A549 (cell line): ENCODE data around the gene PGM2. TPM values are rescaled to one million over a fixed set of nuclear protein-coding genes. Genes with fewer than 3 reads are reported as not detected.

Experiments
- ATAC-seq, 2 experiments: fragments of 200-7000 bp in 1 of 2; fragments of >200 bp in 1 of 2; cut with Nextera tagmentation in 1 of 2; cut with Tn5 transposase in 1 of 2; 3 replicates each; pipeline versions ENCODE4 v1.8.0 to v1.9.1; 2018 to 2020; ENCODE audit warnings: mild to moderate bottlenecking in 1 of 2, moderate library complexity in 1 of 2
- CTCF ChIA-PET: fragments of 300-600 bp; sonication (Branson Sonifier 250); formaldehyde crosslinking; extraction: SDS; loops from one replicate; lab custom pipeline; 2021; ENCODE audit warnings: antibody characterized with exemption, inconsistent platforms; lab: Yijun Ruan, JAX
- POLR2A ChIA-PET: fragments of 350-600 bp; formaldehyde crosslinking; extraction: SDS; loops from one replicate; lab custom pipeline; 2021; ENCODE audit warnings: antibody characterized with exemption, inconsistent platforms; lab: Yijun Ruan, JAX
- DNase-seq, 2 experiments: peaks; one replicate each; pipeline versions ENCODE4 v3.0.0 to v3.0.0-alpha.2; 2011 to 2016; ENCODE audit warnings: low read depth in 1 of 2, low spot score in 1 of 2
- FAIRE-seq: peaks from 2 replicates; lab custom pipeline; 2011; peaks lifted over from hg19 to GRCh38; lab: Jason Lieb, UNC
- H3K27ac ChIP-seq, 2 experiments: fragments of >200 bp; sonication (Bioruptor Twin); formaldehyde crosslinking; 3 replicates each; pipeline ENCODE4 v1.5.1; 2016 to 2017
- H3K4me1 ChIP-seq: fragments of >200 bp; sonication (Bioruptor Twin); formaldehyde crosslinking; 3 replicates; pipeline ENCODE4 v1.6.1; 2016
- H3K4me2 ChIP-seq: fragments of >200 bp; sonication (Bioruptor Twin); formaldehyde crosslinking; 3 replicates; pipeline ENCODE4 v1.6.1; 2016
- H3K4me3 ChIP-seq: fragments of >200 bp; sonication (Bioruptor Twin); formaldehyde crosslinking; 3 replicates; pipeline ENCODE4 v1.5.1; 2016
- H3K9me3 ChIP-seq: fragments of >200 bp; sonication (Bioruptor Twin); formaldehyde crosslinking; 3 replicates; pipeline ENCODE4 v1.6.1; 2016
- BCL3 ChIP-seq: fragments of >200 bp; sonication (Bioruptor Twin); formaldehyde crosslinking; IDR thresholded peaks from 3 replicates; pipeline ENCODE4 v1.6.1; 2016
- BHLHE40 ChIP-seq: IDR thresholded peaks from 2 replicates; pipeline ENCODE4 v1.6.1; 2012; ENCODE audit warnings: low read depth, low read length, inconsistent platforms
- CBX2 ChIP-seq: fragments of 200-600 bp; sonication (generic); IDR thresholded peaks from 2 replicates; pipeline ENCODE4 v1.6.1; 2016; ENCODE audit warnings: low read depth, mild to moderate bottlenecking, borderline replicate concordance
- CEBPB ChIP-seq, 2 experiments: fragments of >200 bp in 1 of 2; sonication (Bioruptor Twin) in 1 of 2; formaldehyde crosslinking in 1 of 2; IDR thresholded peaks; 2 replicates each; pipeline ENCODE4 v1.6.1; 2012 to 2016
- CHD4 ChIP-seq: fragments of 200-600 bp; sonication (generic); IDR thresholded peaks from 2 replicates; pipeline ENCODE4 v1.6.1; 2016; ENCODE audit warnings: antibody characterized with exemption, mild to moderate bottlenecking, borderline replicate concordance
- EHF ChIP-seq: fragments of 250-450 bp; sonication (Bioruptor Pico); IDR thresholded peaks from 2 replicates; pipeline ENCODE4 v1.5.0; 2020; ENCODE audit warnings: mild to moderate bottlenecking
- EHMT2 ChIP-seq: fragments of 200-600 bp; sonication (generic); IDR thresholded peaks from 2 replicates; pipeline ENCODE4 v1.6.1; 2016; ENCODE audit warnings: antibody characterized with exemption, low read depth, mild to moderate bottlenecking, moderate library complexity
- GATA3 ChIP-seq: IDR thresholded peaks from 2 replicates; pipeline ENCODE4 v1.6.1; 2012; ENCODE audit warnings: borderline replicate concordance
- HDAC2 ChIP-seq: fragments of 200-600 bp; sonication (generic); IDR thresholded peaks from 2 replicates; pipeline ENCODE4 v1.6.1; 2016
- HES2 ChIP-seq: fragments of >200 bp; sonication (Bioruptor Twin); formaldehyde crosslinking; IDR thresholded peaks from 2 replicates; pipeline ENCODE4 v1.6.1; 2016
- HOXA7 ChIP-seq: fragments of 250-450 bp; sonication (Bioruptor Pico); IDR thresholded peaks from 2 replicates; pipeline ENCODE4 v1.5.0; 2020; ENCODE audit warnings: mild to moderate bottlenecking, moderate library complexity
- JUN ChIP-seq, 2 experiments: fragments of >200 bp; sonication (Bioruptor Twin); formaldehyde crosslinking; IDR thresholded peaks; 2 replicates in 1 of 2; 3 replicates in 1 of 2; pipeline ENCODE4 v1.6.1; 2016 to 2017
- JUNB ChIP-seq: fragments of >200 bp; sonication (Bioruptor Twin); formaldehyde crosslinking; IDR thresholded peaks from 2 replicates; pipeline ENCODE4 v1.6.1; 2016
- KDM5A ChIP-seq: fragments of 200-600 bp; sonication (generic); IDR thresholded peaks from 2 replicates; pipeline ENCODE4 v1.6.1; 2016; ENCODE audit warnings: antibody characterized with exemption, mild to moderate bottlenecking
- MAFK ChIP-seq: fragments of 450-650 bp; IDR thresholded peaks from 2 replicates; pipeline ENCODE4 v1.6.1; 2014; ENCODE audit not compliant: partially characterized antibody
- MAZ ChIP-seq: fragments of 150-350 bp; IDR thresholded peaks from 2 replicates; pipeline ENCODE4 v1.6.1; 2014; ENCODE audit warnings: antibody characterized with exemption, low read depth, low read length, borderline replicate concordance
- MYC ChIP-seq: IDR thresholded peaks from 2 replicates; pipeline ENCODE4 v1.6.1; 2012; ENCODE audit warnings: mild to moderate bottlenecking, inconsistent platforms, low read length, improper control_type of control experiment, borderline replicate concordance
- NR3C1 ChIP-seq: fragments of >200 bp; sonication (Bioruptor Twin); formaldehyde crosslinking; IDR thresholded peaks from 3 replicates; pipeline ENCODE4 v1.6.1; 2017
- POLR2A ChIP-seq: IDR thresholded peaks from 2 replicates; pipeline ENCODE4 v1.6.1; 2012; ENCODE audit warnings: mild to moderate bottlenecking, low read length
- RAD21 ChIP-seq, 2 experiments: fragments of >200 bp in 1 of 2; sonication (Bioruptor Twin) in 1 of 2; formaldehyde crosslinking in 1 of 2; IDR thresholded peaks in 1 of 2; conservative IDR thresholded peaks in 1 of 2; 2 replicates in 1 of 2; 3 replicates in 1 of 2; pipeline ENCODE4 v1.6.1; 2012 to 2018; ENCODE audit warnings: inconsistent platforms in 1 of 2
- RCOR1 ChIP-seq: fragments of 150-350 bp; IDR thresholded peaks from 2 replicates; pipeline ENCODE4 v1.6.1; 2014; ENCODE audit warnings: antibody characterized with exemption, low read length, low read depth
- SMC3 ChIP-seq: fragments of >200 bp; sonication (Bioruptor Twin); formaldehyde crosslinking; IDR thresholded peaks from 3 replicates; pipeline ENCODE4 v1.6.1; 2018; ENCODE audit warnings: inconsistent platforms
- SREBF2 ChIP-seq: fragments of 450-650 bp; IDR thresholded peaks from 2 replicates; pipeline ENCODE4 v1.6.1; 2014; ENCODE audit warnings: mild to moderate bottlenecking, moderate library complexity
- ZC3H11A ChIP-seq: fragments of 450-650 bp; IDR thresholded peaks from 2 replicates; pipeline ENCODE4 v1.6.1; 2014; ENCODE audit warnings: antibody characterized with exemption, mild to moderate bottlenecking
- ZFP36 ChIP-seq: fragments of 450-650 bp; IDR thresholded peaks from 2 replicates; pipeline ENCODE4 v1.6.1; 2014; ENCODE audit warnings: borderline replicate concordance; ENCODE audit not compliant: partially characterized antibody
- ZNF302 ChIP-seq: fragments of 250-450 bp; sonication (Bioruptor Pico); IDR thresholded peaks from 2 replicates; pipeline ENCODE4 v1.9.0; 2021; ENCODE audit warnings: inconsistent platforms, mild to moderate bottlenecking, moderate library complexity
- WGBS: methylation state at CpG from one replicate; pipeline ENCODE4 v1.1.6; 2017; ENCODE audit errors: missing lambda C conversion rate; 5-methylcytosine and 5-hydroxymethylcytosine counted together
- polyA plus RNA-seq, 4 experiments: library from polyadenylated mRNA; depleted of rRNA in 3 of 4; stranded (reverse); fragments of >200 nt; fragmentation: RNase III in 1 of 4; extraction: RNeasy Plus Mini Kit Qiagen cat#74134 plus additional on column Dnase treatment in 1 of 4; gene quantifications; 2 replicates in 3 of 4; 3 replicates in 1 of 4; pipeline ENCODE4 v1.2.3, GENCODE V29; 2011 to 2017
- TF ChIP-seq, protein P1 (sequence below): fragments of 200-600 bp; sonication (generic); IDR thresholded peaks from 2 replicates; pipeline ENCODE4 v1.6.1; 2016; ENCODE audit warnings: antibody characterized with exemption, mild to moderate bottlenecking, moderate library complexity
- TF ChIP-seq, protein P2 (sequence below): IDR thresholded peaks from 2 replicates; pipeline ENCODE4 v1.6.1; 2012

PGM2 gene
- polyA plus RNA-seq, 2 of the 4 experiments (the other 2 are of a cell fraction), result 11.4 to 17.0 TPM

- 0 out of 3 replicates have a peak, but pooled peaks cover 2% of the 10 kb centered on the region for H3K4me1 ChIP-seq
- 27% methylated on average over 7 of the region's 7 CpGs for WGBS
- ATAC-seq (no peak), FAIRE-seq (no peak), DNase-seq (no peak)
- H3K4me2 ChIP-seq, result no peak overlapping the region
- CTCF ChIA-PET, result interaction anchor here (0.6 kb wide), 1 partner anchor 18 kb away, joined by 3 read pairs; no protein-coding TSS in a partner anchor
- POLR2A ChIA-PET, result no interaction called here
- no peak overlapping the region for H3K27ac ChIP-seq
- H3K9me3 ChIP-seq, result no peaks in the 10 kb centered on the region
- TF ChIP-seq MAZ (no peak), BCL3 (no peak), ZFP36 (no peak), RAD21 (conservative IDR thresholded peaks at IDR 0.05 in 1 of 2, IDR thresholded peaks at IDR 0.05 in 1 of 2) (no peak), GATA3 (no peak), JUNB (no peak), SREBF2 (no peak), CHD4 (no peak), KDM5A (no peak), RCOR1 (no peak), ZNF302 (CRISPR knock-in tag) (no peak)
- TF ChIP-seq, protein P1, sequence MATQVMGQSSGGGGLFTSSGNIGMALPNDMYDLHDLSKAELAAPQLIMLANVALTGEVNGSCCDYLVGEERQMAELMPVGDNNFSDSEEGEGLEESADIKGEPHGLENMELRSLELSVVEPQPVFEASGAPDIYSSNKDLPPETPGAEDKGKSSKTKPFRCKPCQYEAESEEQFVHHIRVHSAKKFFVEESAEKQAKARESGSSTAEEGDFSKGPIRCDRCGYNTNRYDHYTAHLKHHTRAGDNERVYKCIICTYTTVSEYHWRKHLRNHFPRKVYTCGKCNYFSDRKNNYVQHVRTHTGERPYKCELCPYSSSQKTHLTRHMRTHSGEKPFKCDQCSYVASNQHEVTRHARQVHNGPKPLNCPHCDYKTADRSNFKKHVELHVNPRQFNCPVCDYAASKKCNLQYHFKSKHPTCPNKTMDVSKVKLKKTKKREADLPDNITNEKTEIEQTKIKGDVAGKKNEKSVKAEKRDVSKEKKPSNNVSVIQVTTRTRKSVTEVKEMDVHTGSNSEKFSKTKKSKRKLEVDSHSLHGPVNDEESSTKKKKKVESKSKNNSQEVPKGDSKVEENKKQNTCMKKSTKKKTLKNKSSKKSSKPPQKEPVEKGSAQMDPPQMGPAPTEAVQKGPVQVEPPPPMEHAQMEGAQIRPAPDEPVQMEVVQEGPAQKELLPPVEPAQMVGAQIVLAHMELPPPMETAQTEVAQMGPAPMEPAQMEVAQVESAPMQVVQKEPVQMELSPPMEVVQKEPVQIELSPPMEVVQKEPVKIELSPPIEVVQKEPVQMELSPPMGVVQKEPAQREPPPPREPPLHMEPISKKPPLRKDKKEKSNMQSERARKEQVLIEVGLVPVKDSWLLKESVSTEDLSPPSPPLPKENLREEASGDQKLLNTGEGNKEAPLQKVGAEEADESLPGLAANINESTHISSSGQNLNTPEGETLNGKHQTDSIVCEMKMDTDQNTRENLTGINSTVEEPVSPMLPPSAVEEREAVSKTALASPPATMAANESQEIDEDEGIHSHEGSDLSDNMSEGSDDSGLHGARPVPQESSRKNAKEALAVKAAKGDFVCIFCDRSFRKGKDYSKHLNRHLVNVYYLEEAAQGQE, result no peak
- no peak overlapping the region for H3K4me3 ChIP-seq
Observed at GRCh38 chr4:37895271-37895670, 68.8 kb downstream of the PGM2 start.

- Histone ChIP-seq H3K9me3 (no peaks in the 10 kb centered on the region), H3K4me3 (no peak overlapping the region), H3K4me2 (no peak overlapping the region), H3K27ac (no peak overlapping the region), H3K4me1 (no peaks in the 10 kb centered on the region)
- DNase-seq, result no peak
- FAIRE-seq, result no peak
- POLR2A ChIA-PET, result no interaction called here
- CTCF ChIA-PET, result no interaction called here
- no peak for ATAC-seq
- no peak for TF ChIP-seq SMC3
- no peak for TF ChIP-seq HDAC2
- no peak for TF ChIP-seq MYC
- no peak for TF ChIP-seq GATA3
- no peak for TF ChIP-seq EHF
- TF ChIP-seq CBX2, result no peak
- TF ChIP-seq, protein P2, sequence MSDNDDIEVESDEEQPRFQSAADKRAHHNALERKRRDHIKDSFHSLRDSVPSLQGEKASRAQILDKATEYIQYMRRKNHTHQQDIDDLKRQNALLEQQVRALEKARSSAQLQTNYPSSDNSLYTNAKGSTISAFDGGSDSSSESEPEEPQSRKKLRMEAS, result no peak
- no peak for TF ChIP-seq EHMT2
- no peak for TF ChIP-seq ZC3H11A
- TF ChIP-seq POLR2A, result no peak
- no peak for TF ChIP-seq JUN (IDR thresholded peaks at IDR 0.05)
- TF ChIP-seq NR3C1, result no peak
- TF ChIP-seq HOXA7 (CRISPR knock-in tag), result no peak
- no peak for TF ChIP-seq CEBPB (IDR thresholded peaks at IDR 0.05)
- TF ChIP-seq BHLHE40, result no peak
- no peak for TF ChIP-seq MAFK
- no peak for TF ChIP-seq HES2
Observed at GRCh38 chr4:37896206-37896860, 69.8 kb downstream of the PGM2 start.
